ENCODE data around the gene HAGHL.

The HAGHL gene

DNA sequence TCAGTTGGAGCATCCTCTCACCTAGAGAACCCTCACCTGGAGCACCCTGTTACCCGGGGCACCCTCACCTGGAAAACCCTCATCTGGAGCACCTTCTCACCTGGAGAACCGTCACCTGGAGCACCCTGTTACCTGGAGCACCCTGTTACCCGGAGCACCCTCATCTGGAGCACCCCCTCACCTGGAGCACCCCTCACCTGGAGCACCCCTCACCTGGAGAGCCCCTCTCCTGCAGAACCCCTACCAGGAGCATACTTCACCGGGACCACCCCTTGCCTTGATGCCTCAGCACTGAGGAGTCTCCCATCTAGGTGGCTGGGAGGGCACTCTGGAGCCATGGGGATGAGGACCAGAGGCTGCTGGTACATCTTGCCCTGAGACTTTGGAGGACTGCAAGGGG, 17.9 kb upstream of the HAGHL start:
- DNase-seq: no peak

DNA sequence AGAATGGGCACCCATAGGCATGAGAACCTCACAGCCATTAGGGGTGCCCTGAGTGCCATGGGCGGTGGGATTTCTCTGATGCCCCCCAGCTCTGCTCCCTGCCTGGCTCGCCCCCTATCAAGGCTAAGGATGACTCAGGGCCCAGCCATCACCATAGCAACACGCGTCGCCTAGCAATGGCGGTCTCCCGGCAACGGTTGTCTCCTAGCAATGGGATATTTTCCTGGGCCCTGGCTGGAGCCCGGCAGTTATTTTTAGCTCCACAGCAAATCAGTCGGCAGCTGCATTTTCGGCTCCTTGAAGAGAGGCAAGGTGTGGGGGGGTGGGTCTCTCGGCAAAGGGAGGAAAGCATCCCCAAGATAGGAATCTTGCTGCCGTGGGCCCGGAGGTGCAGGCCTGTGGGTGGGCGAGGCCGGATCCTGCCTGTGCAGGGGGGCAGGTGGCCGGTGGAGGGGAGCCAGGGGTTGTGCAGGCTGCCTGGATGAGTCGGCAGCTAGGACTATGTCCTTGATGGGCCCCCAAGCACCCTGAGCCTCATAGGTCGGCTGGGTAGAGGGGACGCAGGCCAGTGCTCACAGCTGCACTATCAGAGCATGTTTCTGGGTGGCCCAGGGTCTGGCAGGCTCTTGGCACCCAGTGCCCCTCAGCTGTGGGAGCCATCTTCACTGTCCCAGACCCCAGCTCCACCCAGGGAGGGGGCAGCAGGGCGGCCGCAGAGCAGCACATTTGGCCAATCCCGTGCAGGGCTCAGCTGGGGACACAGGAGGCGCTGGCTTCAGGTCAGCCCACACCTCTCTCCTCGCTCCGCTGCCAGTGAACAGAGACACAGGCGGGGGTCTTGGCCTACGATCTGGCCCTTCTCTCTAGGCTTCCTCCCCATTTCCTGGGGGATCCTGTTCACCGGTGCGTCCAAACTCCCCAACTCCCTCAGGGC, 17.1 kb upstream of the HAGHL start:
- DNase-seq: no peak

DNA sequence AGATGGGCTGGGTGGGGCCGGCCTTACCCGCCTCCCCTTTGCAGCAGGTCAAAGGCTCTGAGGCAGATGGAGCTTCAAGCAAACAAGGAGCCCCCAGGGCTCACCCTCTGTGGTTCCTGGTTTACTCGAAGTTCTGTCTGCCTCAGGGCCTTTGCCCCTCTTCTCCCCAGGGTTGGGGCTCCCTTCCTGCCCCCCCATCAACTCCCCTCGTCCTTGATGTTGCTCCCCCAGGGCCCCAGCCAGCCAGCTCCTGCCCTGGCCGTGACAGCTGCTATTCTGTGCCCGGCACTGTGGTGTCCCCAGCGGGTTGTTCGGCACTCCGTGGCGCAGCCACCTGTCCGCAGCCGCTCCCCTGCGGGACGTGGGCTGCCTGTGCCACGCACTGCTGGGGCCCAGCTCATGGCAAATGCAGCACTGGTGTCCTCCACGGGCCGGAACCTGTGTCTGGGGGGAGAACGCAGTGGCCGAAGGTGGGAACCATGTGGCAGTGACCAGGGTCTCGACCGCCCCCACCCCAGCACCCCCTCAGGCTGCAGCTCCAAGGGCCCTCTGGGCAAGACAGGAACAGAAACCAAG, 16.3 kb upstream of the HAGHL start:
- no peak for DNase-seq

DNA sequence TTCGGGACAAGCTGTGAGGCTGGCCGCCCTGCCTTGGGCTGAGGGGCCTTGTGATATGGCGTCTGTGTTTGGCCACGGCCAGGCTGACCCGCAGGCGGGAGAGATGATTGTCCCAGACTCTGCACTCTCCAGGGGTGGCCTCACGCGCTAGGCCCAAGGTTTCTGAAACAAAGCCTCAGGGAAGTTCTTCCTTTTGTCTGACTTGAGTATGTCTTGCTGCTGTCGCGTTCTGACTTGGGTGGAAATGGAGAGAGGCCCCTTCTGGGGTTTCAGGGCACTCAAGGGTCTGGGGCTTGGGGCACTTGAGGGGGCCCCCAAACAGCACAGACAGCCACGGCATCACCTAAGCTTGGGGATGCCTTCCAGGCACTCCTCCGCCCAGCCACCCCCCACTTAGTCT, 15.8 kb upstream of the HAGHL start:
- DNase-seq: no peak

DNA sequence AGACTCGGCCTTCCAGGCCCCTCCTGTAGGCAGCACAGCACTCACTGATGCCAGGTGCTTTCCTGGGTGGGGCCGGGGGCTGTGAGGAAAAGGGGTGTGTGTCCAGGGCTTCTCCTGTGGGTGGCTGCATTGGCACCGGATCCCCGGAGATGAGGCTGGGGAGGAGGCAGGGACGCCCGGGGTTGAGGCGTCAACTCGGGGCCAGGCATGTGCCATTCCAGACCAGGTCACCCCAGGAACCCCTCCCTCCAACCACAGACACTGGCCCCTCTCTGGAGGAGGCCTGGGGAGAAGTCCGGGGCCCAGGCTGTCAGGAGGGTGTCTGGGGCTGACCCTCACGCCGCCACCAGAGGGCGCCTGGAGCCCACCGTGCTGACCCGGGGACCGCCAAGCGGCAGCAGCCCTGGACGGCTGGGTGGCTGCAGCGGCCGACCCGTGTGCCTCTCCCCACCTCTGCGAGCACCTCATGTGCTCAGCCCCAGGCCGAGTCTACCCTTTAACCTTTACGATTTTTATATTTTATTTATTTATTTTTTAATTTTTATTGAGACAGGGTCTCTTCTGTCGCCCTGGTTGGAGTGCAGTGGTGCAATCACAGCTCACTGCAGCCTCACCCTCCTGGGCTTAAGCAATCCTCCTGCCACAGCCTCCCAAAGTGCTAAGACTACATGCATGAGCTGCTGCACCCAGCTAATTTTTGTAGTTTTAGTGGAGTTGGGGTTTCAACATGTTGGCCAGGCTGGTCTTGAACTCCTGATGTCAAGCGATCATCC, 15.2 kb upstream of the HAGHL start:
- DNase-seq: peak; percentile 78

DNA sequence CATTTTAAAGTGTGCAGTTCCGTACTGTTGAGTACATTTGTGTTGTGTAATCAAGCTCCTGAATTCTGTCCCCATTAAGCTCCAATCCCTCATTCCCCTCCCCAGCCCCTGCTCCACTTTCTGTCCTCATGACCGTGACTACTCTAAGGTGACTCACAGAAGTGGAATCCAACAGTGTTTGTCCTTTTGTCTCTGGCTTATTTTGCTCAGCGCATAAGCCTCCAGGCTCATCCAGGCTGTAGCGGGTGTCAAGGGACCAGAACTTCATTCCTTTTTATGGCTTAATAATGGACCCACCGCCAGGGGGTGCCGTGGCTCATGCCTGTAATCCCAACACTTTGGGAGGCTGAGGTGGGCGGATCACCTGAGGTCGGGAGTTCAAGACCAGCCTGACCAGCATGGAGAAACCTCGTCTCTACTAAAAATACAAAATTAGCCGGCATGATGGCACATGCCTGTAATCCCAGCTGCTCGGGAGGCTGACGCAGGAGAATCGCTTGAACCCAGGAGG, 14.1 kb upstream of the HAGHL start:
- DNase-seq: peak; percentile 40 to 53

DNA sequence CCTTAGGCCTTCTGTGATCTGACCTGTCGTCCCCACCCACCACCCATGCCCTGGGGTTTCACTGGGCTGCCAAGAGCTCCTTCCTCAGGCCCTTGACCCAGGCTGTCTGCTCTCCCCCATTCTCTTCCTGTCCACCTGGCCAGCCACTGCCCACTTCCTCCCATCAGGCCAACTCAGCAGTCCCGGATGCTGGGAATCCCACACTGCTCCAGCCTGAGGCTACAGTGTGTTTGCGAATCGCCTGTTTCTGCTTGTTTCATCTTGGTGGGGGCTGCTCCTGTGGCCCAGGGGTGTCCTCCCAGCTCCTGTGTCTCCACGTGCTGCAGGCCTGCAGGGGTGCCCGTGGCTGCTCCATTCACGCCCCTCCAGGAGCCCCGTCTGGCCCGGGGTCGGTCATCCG, 12.8 kb upstream of the HAGHL start:
- no peak for DNase-seq

DNA sequence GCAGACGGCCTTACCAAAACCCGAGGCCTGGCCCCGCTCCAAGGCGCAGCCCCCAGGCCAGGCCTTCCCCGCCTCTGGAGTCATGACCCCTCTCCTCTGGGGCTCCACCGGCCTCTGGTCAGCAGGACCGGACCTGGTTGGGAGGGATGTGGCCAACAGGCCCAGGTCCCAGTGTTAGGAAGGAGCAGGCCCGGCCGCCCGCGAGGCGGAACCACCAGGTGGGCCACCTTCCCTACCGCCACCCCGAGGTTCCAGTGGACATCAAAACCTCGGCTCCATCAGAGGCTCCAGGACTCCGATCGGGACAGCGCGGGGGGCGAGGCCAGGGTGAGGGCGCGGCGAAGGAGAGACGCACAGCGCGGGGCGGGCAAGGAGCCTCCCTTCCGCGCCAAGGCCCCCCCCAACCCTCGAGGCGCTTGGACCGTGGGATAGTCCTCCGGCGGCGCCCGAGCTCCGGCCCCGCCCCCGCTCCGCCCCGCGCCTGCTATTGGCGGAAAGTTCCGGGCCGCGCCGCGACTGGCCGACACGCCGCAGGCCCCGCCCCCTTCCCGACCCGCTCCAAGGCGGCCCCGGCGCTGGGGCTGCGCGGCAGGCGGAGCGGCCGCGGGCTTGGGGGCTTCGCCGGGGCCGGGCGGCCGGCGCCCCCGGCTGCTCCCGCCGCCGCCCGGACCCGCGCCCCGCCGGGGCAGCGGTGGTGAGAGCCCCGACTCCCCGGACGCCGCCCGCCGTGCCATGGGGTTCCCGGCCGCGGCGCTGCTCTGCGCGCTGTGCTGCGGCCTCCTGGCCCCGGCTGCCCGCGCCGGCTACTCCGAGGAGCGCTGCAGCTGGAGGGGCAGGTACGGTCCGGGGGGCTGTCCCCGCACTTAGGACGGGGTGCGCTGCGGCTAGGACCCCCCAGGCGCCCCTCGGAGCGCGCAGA, 12.1 kb upstream of the HAGHL start, which contains the start of gene METRN:
METRN (plus strand) TSS at position 561 of the 919 bp plus-strand sequence; CDS start at position 733, 172 bp downstream.
- DNase-seq: peak; percentile 85 to 88

DNA sequence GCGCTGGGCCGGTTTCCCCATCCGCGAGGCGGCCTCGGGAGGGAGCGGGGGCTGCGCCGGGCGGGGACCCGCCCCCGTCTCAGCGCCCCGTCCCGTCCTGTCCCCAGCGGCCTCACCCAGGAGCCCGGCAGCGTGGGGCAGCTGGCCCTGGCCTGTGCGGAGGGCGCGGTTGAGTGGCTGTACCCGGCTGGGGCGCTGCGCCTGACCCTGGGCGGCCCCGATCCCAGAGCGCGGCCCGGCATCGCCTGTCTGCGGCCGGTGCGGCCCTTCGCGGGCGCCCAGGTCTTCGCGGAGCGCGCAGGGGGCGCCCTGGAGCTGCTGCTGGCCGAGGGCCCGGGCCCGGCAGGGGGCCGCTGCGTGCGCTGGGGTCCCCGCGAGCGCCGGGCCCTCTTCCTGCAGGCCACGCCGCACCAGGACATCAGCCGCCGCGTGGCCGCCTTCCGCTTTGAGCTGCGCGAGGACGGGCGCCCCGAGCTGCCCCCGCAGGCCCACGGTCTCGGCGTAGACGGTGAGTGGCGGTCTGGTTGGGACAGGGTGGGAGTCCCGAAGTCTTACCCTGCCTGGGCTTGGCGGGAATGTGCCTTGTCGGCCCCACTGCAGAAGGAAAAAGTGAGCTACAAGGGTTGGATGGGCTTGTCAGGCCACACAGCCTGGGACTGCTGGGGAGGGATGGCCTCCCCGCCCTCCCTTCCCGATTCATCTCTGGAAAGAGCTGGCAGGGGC, 11.3 kb upstream of the HAGHL start:
- DNase-seq: no peak

DNA sequence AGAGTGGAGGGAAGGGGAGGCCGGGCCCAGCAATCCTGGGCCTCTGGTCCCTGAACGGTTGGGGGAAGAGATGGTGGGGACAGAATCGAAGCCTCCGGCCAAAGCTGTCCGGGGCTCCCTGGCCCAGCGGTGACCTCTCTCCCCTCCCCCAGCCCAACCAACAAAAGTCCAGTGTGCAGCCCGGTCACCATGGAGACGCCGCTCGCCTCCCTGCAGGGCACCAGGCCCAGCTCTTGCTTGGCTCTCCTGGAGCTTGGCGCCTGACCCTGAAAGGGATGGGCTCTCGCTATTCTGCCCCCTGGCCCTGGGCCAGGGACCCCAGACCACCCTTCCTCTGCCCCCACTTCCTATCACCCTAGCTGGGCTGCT, 10.7 kb upstream of the HAGHL start:
- DNase-seq: no peak

DNA sequence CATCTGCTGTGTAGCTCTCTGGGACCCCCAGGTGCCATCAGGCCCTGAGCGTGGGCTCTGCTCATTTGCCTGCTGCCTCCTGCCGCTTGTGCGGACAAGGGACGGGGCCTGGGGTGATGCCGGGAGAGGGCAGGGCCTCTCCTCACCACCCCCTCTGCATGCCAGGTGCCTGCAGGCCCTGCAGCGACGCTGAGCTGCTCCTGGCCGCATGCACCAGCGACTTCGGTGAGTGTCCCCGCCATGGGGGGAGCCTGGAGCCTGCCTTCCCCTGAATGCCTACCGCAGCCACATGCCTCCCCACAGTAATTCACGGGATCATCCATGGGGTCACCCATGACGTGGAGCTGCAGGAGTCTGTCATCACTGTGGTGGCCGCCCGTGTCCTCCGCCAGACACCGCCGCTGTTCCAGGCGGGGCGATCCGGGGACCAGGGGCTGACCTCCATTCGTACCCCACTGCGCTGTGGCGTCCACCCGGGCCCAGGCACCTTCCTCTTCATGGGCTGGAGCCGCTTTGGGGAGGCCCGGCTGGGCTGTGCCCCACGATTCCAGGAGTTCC, 10.1 kb upstream of the HAGHL start:
- no peak for DNase-seq

DNA sequence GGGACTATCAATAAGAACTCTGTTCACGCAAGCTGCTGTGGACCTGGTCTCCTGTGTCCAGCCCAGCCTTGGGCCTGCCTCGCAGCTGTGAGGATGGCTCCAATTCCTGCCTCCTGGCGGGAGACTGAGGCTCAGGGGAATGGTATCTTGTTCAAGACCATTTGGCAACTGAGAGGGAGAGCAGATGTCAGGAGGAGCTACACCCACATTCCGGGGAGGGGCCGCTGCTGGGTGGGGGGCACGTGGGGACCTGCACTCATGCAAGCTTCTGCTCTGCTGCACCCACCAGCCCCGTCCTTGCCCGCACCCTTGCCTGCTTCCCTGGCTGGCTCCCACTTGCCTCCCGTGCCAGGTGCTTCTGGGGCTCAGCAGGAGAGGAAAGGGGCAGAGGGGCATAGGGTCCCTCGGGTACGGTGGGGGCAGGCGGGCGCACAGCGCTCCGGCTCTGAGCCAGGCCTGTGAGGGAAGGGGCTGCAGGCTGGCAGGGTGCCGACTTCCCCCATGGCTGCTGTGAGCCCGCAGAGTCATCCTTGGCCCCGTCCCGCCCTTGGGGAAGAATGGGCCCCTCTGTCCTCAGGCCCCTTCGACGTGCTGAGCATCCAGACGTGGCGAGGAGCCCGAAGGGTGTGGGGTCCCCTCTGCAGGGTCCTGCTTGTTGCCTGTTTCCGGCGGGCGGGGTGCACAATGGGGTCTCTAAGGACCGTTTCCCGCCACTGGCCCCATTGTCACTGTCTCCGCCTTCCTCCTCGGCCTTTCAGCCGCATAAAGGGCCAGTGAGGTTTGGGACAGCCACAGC, 9.3 kb upstream of the HAGHL start:
- DNase-seq: no peak

DNA sequence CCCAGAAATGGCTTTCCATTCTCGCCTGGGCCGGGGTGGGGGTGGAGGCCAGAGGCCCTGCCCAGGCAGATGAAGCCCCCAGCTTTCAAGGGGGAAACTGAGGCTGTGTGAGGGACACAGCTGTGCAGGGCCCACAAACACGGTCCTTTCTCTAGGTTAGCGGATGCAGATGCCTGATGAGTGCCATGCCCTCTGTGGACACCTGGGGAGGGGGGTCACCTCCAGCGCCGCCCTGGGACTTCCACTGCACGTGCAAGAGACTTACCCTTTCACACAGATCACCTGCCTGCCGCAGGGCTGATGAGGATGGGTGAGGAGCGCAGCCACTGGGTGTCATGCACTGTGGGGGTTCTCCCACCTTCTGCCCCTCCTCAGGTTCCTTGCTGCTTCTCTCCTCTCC, 8.5 kb upstream of the HAGHL start:
- DNase-seq: no peak

DNA sequence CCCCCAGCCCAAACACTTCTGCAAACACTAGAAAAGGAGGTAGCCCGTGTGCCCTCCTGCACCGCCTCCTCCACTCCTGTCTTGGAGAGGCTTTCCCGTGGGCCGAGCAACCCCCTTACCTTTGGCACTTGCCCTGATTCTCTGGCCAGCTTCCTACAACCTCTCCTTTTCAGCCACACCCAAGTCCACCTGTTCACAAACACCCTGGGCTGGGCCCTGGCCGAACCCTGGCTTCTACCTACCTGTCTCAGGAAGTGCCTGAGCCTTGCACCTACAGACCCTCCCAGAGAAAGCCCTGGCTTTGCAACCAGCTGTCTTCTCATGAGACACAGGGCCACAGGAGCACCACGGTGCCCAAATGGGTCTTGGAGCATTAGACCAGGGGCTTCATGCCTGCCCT, 8.0 kb upstream of the HAGHL start:
- no peak for DNase-seq

DNA sequence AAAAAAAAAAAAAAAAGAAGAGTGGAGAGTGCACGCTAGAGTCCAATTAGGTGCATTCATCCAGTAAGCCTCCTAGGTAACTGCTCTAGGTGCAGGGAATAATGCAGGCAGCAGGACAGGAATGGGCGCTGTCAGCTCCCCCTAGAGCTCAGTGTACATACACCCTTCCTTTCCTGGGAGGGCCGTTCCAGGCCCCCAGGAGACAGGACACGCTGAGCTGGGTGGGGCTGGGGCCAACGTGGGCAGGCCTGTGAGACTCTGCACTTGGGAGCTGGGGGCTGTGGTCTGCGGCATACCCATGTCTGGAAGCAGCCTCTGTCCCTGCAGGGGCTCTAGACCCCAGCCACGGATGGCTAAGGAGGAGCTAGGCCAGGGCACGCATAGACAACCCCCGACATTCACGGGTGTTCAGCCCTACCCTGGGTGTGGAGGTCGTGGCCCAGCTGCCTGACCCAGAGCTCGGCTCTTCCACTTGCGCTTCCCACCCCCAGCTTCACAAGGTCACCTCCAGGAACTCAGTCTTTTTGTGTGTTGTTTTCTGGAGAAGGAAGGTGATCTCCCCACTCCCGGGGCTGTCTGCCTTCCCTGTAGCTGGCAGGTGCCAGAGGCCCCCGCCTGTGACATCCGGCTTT, 7.0 kb upstream of the HAGHL start:
- no peak for DNase-seq

DNA sequence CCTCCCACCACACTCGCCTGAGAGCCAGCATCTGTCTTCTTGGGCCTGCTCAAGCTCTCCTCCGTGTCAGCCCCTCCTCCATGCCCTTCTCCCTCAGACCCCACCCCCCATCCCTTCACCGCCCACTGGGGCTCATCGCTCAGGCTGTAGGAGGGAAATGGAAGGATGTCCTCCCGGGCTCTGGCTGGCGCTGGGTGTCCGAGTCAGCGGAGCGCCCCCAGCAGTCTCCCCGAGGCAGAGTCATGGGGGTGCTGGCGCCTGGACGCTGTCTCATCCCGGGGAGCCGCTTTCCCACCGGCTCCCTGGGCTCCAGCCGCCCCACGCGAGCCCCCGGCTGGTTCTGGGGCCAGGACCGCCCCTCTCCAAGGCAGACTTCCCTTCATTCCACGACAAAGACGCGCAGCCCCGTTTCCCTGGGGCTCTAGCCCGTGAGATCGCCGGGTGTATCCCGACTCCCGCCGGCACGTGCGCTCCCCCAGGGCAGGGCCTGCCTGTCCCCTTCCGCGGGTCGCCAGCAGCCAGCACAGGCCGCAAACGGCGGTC, 6.4 kb upstream of the HAGHL start:
- DNase-seq: peak in 1 of 2 donors; percentile 43

DNA sequence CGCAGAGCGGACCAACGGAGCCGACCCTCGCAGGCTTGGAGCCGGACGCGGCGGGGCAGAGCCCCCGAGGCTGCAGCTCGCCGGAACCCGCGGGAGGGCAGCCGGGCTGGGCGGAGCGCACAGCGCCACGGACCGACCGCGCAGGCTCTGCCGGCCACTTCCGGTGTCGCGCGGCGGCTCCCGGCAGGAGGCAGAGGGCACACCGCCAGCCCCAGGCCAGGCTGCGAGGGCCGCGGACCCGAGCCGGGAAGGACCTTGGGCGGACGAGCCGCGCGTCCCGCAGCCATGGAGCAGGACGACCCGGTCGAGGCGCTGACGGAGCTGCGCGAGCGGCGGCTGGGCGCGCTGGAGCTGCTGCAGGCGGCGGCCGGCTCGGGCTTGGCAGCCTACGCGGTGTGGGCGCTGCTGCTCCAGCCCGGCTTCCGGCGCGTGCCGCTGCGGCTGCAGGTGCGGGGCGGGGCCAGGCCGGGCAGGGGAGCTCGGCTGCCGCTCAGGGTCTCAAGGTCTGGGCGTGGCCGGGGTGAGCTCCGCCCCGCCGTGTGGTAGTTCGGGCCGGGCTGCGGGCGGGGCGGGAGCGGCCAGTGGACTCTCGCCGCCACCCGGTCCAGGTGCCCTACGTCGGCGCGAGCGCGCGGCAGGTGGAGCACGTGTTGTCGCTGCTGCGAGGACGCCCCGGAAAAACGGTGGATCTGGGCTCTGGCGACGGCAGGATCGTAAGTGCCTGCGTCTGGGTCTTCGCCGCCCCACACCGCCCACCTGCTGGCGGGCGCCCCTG, 5.7 kb upstream of the HAGHL start, which contains the start of gene ANTKMT:
ANTKMT (plus strand) TSS at position 157 of the 775 bp plus-strand sequence; CDS start at position 286, 129 bp downstream.
- peak; percentile 80 to 82 for DNase-seq

DNA sequence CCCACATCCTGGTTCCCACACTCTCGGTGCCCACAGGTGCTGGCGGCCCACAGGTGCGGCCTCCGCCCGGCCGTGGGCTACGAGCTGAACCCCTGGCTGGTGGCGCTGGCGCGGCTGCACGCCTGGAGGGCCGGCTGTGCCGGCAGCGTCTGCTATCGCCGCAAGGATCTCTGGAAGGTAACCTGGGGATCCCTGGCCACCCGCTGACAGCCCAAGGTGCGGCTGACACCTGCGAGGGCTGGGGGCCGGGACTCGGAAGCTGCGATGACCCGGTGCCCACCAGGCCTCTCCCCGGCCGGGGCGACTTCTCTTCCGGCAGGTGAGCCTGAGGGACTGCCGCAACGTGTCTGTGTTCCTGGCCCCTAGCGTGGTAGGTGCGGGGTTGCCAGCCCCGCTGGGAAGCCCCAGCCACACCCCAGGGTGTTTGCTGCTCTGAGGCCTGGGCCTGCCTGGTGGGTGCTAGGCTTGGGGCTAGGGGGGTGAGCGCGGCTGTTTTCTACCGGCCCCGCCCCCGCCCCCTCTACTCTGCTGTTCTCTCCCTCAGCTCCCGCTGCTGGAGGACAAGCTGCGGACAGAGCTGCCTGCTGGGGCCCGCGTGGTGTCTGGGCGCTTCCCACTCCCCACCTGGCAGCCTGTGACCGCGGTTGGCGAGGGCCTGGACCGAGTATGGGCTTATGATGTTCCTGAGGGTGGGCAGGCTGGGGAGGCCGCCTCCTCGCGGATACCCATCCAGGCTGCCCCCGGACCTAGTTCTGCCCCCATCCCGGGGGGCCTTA, 5.0 kb upstream of the HAGHL start:
- peak in 1 of 2 donors; percentile 42 for DNase-seq
